ENCODE data around the gene PLEK2. TPM values are rescaled to one million over a fixed set of nuclear protein-coding genes. Genes with fewer than 3 reads are reported as not detected.
"Not testable (repeated sequence)": the region's sequence is repeated elsewhere in the genome, so short reads cannot be mapped to it uniquely, and the experiment has no call there.

Gene PLEK2
- total RNA-seq, 1 donor from 2014 or later: 100 TPM

DNA sequence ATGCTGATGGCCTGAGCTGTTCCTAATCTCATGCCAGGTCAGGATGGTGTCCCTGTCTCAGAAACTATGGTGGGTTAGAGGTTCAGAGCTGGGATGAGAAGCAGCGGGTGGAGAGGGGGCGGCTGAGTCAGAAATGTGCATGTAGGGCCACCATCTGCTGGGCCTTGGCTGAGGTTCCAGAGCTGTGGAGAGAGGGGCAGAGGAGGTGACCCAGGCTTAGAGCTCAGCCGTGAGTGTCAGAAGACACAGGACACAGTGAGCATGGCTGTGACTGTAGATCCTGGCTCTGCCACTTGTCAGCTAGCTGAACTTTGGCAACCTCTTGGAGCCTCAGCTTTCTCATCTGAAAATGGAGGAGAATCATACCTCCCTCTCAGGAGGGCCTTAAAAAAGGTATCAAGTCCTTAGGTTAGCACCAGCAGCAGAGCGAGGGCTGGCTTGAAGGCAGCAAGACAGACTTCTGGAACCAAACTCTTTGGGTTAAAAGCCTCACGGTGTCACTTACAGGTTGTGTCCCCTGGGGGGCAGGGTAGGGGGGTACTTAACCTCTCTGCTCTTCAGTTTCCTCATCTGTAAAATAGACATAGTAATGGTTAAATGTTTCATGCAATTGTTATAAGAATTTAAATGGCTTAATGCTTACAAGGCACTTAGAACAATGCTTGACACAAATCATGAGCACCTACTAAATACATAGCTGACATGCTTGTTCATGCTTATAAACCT lies 41.8 kb upstream of the PLEK2 start:
- no peak for DNase-seq (ENCODE audit: low read depth)
- peaks cover 2% of the 10 kb centered on the region for H3K27me3 ChIP-seq (ENCODE audit: control insufficient read depth, insufficient read depth, low read length)
- H3K36me3 ChIP-seq (ENCODE audit: control insufficient read depth, insufficient read depth, low read length): no peaks in the 10 kb centered on the region
- no peak overlapping the region for H3K4me3 ChIP-seq (ENCODE audit: low read depth, low read length)
- TF ChIP-seq, protein P1, sequence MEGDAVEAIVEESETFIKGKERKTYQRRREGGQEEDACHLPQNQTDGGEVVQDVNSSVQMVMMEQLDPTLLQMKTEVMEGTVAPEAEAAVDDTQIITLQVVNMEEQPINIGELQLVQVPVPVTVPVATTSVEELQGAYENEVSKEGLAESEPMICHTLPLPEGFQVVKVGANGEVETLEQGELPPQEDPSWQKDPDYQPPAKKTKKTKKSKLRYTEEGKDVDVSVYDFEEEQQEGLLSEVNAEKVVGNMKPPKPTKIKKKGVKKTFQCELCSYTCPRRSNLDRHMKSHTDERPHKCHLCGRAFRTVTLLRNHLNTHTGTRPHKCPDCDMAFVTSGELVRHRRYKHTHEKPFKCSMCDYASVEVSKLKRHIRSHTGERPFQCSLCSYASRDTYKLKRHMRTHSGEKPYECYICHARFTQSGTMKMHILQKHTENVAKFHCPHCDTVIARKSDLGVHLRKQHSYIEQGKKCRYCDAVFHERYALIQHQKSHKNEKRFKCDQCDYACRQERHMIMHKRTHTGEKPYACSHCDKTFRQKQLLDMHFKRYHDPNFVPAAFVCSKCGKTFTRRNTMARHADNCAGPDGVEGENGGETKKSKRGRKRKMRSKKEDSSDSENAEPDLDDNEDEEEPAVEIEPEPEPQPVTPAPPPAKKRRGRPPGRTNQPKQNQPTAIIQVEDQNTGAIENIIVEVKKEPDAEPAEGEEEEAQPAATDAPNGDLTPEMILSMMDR (IDR thresholded peaks at IDR 0.05; ENCODE audit: insufficient read depth, low read length, poor library complexity, severe bottlenecking): no peak

DNA sequence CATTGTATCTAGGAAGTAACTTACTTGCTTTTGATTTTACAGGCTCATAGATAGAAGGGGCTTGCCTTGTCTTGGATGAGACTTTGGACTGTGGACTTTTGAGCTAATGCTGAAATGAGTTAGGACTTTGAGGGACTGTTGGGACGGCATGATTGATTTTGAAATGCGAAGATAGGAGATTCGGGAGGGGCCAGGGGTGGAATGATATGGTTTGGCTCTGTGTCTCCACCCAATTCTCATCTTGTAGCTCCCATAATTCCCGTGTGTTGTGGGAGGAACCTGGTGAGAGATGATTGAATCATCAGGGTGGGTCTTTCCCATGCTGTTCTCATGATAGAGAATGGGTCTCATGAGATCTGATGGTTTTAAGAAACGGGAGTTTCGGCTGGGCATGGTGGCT lies 39.7 kb upstream of the PLEK2 start:
- H3K4me3 ChIP-seq (ENCODE audit: low read depth, low read length); H3K36me3 ChIP-seq (ENCODE audit: control insufficient read depth, insufficient read depth, low read length); DNase-seq (ENCODE audit: low read depth); H3K27me3 ChIP-seq (ENCODE audit: control insufficient read depth, insufficient read depth, low read length): not testable (repeated sequence)

DNA sequence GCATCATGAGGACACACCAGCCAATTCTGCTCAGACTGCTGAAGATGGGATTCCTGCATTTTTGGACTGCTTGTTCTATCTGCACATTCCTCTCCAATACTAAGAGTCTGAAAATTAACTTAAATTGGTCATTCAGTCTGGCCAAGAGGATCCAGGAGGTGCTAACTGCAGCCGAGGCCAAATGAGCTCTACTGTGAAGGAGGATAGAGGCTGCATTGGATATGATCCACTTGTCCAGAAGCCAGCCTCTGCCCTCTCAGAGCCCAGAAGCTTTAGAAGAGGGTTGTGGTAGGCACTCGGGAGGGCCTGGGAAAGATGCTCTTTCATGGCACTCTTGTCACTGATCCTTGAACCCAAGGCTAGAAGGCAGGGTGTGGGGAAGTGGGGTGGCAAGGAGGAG lies 37.1 kb upstream of the PLEK2 start:
- Histone ChIP-seq H3K36me3 (ENCODE audit: control insufficient read depth, insufficient read depth, low read length) (no peaks in the 10 kb centered on the region), H3K4me3 (ENCODE audit: low read depth, low read length) (no peak overlapping the region), H3K27me3 (ENCODE audit: control insufficient read depth, insufficient read depth, low read length) (no peaks in the 10 kb centered on the region)
- TF ChIP-seq, protein P1 (IDR thresholded peaks at IDR 0.05; ENCODE audit: insufficient read depth, low read length, poor library complexity, severe bottlenecking): no peak
- DNase-seq (ENCODE audit: low read depth): no peak

GRCh38 chr14:67447033-67447381 lies 35.0 kb upstream of the PLEK2 start:
- TF ChIP-seq, protein P1 (IDR thresholded peaks at IDR 0.05; ENCODE audit: insufficient read depth, low read length, poor library complexity, severe bottlenecking): no peak
- Histone ChIP-seq H3K27me3 (ENCODE audit: control insufficient read depth, insufficient read depth, low read length) (no peaks in the 10 kb centered on the region), H3K36me3 (ENCODE audit: control insufficient read depth, insufficient read depth, low read length) (no peaks in the 10 kb centered on the region), H3K4me3 (ENCODE audit: low read depth, low read length) (no peak overlapping the region)
- DNase-seq (ENCODE audit: low read depth): no peak

DNA sequence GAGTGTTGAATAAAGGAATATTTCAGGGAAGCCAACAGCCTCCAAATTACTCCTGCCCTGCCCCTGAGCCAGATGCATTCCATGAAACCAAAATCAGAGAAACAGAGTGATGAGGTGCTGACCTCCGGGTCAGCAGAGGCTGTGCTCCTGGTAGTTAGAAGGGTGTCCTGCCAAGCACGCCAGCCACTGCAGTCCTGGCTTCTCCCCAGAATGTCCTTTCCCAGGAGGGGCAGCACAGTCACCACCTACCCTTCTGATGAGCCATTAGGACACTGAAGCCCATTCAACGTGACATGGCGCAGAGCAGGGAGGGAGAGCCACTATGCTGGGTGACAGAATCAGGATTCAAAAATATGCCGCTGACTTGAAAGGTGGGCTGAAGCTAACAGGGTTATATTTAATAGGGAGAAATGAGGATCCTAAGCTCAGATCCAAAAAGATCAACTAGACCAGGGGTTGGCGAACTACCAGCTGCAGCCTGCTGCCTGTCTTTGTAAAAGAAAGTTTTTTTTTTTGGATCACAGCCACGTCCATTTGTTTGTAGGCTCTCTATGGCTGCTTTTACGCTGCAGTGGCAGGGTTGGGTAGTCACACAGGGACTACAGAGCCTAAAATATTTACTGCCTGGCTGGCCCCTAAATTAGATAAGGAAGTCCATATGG lies 34.5 kb upstream of the PLEK2 start:
- DNase-seq (ENCODE audit: low read depth): no peak
- TF ChIP-seq, protein P1 (IDR thresholded peaks at IDR 0.05; ENCODE audit: insufficient read depth, low read length, poor library complexity, severe bottlenecking): no peak
- Histone ChIP-seq H3K27me3 (ENCODE audit: control insufficient read depth, insufficient read depth, low read length) (no peaks in the 10 kb centered on the region), H3K36me3 (ENCODE audit: control insufficient read depth, insufficient read depth, low read length) (no peaks in the 10 kb centered on the region), H3K4me3 (ENCODE audit: low read depth, low read length) (no peak overlapping the region)

GRCh38 chr14:67444395-67444794 lies 32.4 kb upstream of the PLEK2 start:
- H3K4me3 ChIP-seq (ENCODE audit: low read depth, low read length): no peak overlapping the region
- DNase-seq (ENCODE audit: low read depth): no peak
- TF ChIP-seq, protein P1 (IDR thresholded peaks at IDR 0.05; ENCODE audit: insufficient read depth, low read length, poor library complexity, severe bottlenecking): no peak
- H3K36me3 ChIP-seq (ENCODE audit: control insufficient read depth, insufficient read depth, low read length): no peaks in the 10 kb centered on the region
- H3K27me3 ChIP-seq (ENCODE audit: control insufficient read depth, insufficient read depth, low read length): no peaks in the 10 kb centered on the region

All from kidney epithelial cell (primary cell).